Peyer's patch (tissue), 4 donors: Measurements from ENCODE around the gene POLR3GL. TPM values are rescaled to one million over a fixed set of nuclear protein-coding genes. Genes with fewer than 3 reads are reported as not detected.
"Not testable (repeated sequence)": the region's sequence is repeated elsewhere in the genome, so short reads cannot be mapped to it uniquely, and the experiment has no call there.

Source experiments
- DNase-seq, 3 donors: peaks; one replicate each; pipeline ENCODE4 v3.0.0-alpha.2; 2017 to 2019
- H3K27ac ChIP-seq, 4 donors: fragments of 200-600 bp; sonication (generic); one replicate each; pipeline ENCODE4 v1.5.1; 2016 to 2019
- H3K27me3 ChIP-seq, 2 donors: fragments of 200-600 bp; sonication (generic); one replicate each; pipeline ENCODE4 v1.5.1; 2019
- H3K36me3 ChIP-seq, 3 donors: fragments of 200-600 bp; sonication (generic); one replicate each; pipeline ENCODE4 v1.5.1; 2016 to 2019
- H3K4me1 ChIP-seq, 4 donors: fragments of 200-600 bp; sonication (generic); one replicate each; pipeline ENCODE4 v1.5.1; 2016 to 2019
- H3K4me3 ChIP-seq, 4 donors: fragments of 200-600 bp; sonication (generic); 1 replicate in 3 of 4; 2 replicates in 1 of 4; pipeline ENCODE4 v1.5.1; 2016 to 2019; ENCODE audit warnings: mild to moderate bottlenecking in 1 of 4
- H3K9me3 ChIP-seq, 4 donors: fragments of 200-600 bp; sonication (generic); one replicate each; pipeline ENCODE4 v1.5.1; 2016 to 2019; ENCODE audit warnings: mild to moderate bottlenecking in 1 of 4
- POLR2A ChIP-seq, 2 donors: fragments of 450-650 bp; IDR thresholded peaks; one replicate each; pipeline ENCODE4 v1.5.1; 2017; ENCODE audit warnings: antibody characterized with exemption in 2 of 2, mild to moderate bottlenecking in 2 of 2, moderate library complexity in 2 of 2
- total RNA-seq, 4 donors: library from RNA; depleted of rRNA; stranded (reverse); fragments of >200 nt; gene quantifications; one replicate each; pipeline ENCODE4 v1.1.0, GENCODE V29; 2016
- TF ChIP-seq, protein P1 (sequence below), 6 experiments: fragments of 450-650 bp in 4 of 6; fragments of 200-600 bp in 2 of 6; sonication (generic) in 1 of 6; IDR thresholded peaks; one replicate each; pipeline ENCODE4 v1.5.1; 2017 to 2019; ENCODE audit warnings: antibody characterized with exemption in 6 of 6, mild to moderate bottlenecking in 3 of 6, moderate library complexity in 1 of 6

The POLR3GL gene
- total RNA-seq, 4 donors from 2014 or later = 8.7 to 25.6 (median 12.5) TPM

DNA sequence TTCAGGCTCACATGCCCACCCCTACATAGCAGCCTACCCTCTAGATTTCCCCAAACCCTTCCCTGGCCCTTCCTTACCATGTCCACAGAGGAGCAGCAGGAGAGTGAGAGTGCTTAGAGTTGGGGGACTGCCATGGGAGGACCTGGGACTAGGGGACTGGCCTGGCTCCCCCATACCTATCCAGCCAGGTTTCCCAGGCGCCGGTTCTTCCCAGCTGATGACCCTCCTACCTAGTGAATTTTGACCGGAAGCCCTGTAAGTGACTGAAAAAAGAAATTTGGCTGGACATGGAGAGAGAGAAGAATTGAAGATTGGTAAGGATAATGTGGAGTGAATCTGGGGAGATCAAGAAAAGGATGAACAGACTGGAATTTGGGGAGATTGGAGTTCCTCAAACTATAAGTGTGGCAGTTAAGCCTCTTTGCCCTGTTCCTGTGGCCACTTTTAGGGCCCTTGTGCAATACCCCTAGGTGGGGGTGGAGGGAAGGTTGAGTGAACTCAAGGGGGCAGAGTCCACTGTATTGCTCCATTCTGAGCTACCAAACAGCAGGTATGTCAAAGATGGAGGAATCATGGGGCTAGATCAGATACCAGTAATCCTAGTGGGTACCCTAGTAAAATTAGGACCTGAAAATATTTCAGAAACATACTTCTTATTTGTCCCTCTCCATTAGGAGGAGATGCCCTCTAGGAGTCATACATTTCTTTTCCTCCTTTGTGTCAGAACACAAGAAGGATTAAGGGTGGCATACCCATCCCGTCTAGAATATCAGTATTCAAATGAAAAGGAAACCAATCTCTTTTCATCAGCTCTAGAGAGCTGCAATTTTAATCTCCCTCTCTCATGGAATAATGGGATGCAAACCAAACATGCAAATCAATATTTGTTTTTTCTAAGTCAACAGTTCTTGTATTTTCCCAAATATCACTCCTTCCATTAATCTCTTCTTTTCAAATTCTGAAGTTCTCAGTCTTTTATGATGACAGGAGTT, 55.9 kb downstream of the POLR3GL start:
- Histone ChIP-seq H3K27ac (no peak overlapping the region), H3K27me3 (peaks cover 0 to 7% of the 10 kb centered on the region in 2 donors)
- no peak for TF ChIP-seq POLR2A (IDR thresholded peaks at IDR 0.05)
- TF ChIP-seq, protein P1, sequence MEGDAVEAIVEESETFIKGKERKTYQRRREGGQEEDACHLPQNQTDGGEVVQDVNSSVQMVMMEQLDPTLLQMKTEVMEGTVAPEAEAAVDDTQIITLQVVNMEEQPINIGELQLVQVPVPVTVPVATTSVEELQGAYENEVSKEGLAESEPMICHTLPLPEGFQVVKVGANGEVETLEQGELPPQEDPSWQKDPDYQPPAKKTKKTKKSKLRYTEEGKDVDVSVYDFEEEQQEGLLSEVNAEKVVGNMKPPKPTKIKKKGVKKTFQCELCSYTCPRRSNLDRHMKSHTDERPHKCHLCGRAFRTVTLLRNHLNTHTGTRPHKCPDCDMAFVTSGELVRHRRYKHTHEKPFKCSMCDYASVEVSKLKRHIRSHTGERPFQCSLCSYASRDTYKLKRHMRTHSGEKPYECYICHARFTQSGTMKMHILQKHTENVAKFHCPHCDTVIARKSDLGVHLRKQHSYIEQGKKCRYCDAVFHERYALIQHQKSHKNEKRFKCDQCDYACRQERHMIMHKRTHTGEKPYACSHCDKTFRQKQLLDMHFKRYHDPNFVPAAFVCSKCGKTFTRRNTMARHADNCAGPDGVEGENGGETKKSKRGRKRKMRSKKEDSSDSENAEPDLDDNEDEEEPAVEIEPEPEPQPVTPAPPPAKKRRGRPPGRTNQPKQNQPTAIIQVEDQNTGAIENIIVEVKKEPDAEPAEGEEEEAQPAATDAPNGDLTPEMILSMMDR (IDR thresholded peaks at IDR 0.05) = no peak

DNA sequence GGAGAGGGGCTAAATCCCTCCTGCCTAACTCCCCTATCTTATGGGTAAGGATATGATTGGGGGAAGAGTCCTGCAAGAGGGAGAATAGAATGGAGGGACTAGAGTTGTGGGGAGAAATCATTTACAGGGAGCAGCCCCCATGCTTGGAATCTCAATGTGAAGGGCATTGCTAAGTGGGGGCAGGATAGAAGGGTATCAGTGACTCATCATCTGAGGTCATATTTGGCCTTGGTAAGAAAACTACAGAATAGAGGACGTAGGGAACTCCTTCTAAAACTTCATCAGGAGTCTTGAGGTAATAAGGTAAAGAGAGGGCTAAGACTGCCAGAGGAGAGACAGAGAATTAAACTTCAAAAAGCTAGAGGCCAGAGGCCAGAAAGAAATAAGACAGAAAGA, 56.6 kb downstream of the POLR3GL start:
- H3K9me3 ChIP-seq = no peaks in the 10 kb centered on the region
- DNase-seq = no peak
- TF ChIP-seq POLR2A (IDR thresholded peaks at IDR 0.05) = no peak
- TF ChIP-seq, protein P1 (IDR thresholded peaks at IDR 0.05) = no peak
- H3K4me3 ChIP-seq = no peak overlapping the region
- peaks cover 0 to 10% (median 0%) of the 10 kb centered on the region in 4 donors for H3K4me1 ChIP-seq
- H3K27me3 ChIP-seq = peaks cover 0 to 7% of the 10 kb centered on the region in 2 donors
- H3K27ac ChIP-seq = no peak overlapping the region
- H3K36me3 ChIP-seq = no peaks in the 10 kb centered on the region

More for the DNA sequence above, 55.9 kb downstream of the POLR3GL start:
- Histone ChIP-seq H3K4me1 (peaks cover 0 to 10% (median 0%) of the 10 kb centered on the region in 4 donors), H3K36me3 (no peaks in the 10 kb centered on the region), H3K4me3 (no peak overlapping the region), H3K9me3 (no peaks in the 10 kb centered on the region)
- DNase-seq = no peak

DNA sequence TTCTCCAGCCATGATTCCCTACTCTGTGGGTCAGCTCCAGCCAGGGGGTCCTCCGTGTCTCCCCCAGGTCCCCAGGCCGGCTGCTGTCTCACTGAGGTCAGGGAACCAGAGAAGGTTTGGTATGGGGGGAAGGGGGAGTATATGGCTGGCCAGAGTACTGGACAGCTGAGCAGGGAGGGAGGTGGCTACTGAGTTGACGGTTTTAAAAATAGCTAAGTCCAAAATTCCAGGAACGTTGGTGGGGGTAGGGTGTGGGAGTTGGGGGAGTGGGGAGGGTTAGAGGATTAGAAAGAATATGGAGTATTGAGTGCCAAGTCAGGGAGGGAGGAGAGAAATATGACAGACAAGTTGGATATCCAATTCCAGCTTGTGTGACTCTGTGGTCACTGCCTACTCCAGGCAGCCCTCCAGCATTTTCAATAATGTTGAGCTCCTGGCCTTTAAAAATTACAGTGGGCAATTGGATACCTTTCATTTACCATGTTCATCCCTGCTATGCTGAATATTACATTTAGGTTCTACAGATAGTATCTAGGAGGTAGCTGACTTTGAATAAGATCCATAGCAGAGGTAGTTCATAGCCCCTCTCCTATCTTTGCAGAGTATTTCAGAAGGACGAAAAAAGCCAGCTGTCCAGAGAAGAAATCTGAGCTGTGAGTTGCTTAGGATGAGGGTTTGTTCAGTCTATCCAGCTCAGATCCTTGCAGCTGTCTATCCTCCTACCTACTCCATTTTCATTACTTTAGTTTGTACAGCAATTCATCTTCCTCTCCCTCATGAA, 57.3 kb downstream of the POLR3GL start, which contains the start of gene HJV:
Gene HJV, minus strand, starts transcription at position 114 of the 781 bp plus-strand sequence. CDS start 1,504 bp downstream, outside the sequence.
- peaks cover 0 to 7% of the 10 kb centered on the region in 2 donors for H3K27me3 ChIP-seq
- no peak within 1 kb of the TSS for H3K4me3 ChIP-seq
- TF ChIP-seq POLR2A (IDR thresholded peaks at IDR 0.05) = no peak
- DNase-seq = no peak
- no peak within 1 kb of the TSS for H3K27ac ChIP-seq
- H3K4me1 ChIP-seq = peaks cover 0 to 10% (median 0%) of the 10 kb centered on the region in 4 donors
- no peaks in the 10 kb centered on the region for H3K9me3 ChIP-seq
- no peaks in the 10 kb centered on the region for H3K36me3 ChIP-seq

DNA sequence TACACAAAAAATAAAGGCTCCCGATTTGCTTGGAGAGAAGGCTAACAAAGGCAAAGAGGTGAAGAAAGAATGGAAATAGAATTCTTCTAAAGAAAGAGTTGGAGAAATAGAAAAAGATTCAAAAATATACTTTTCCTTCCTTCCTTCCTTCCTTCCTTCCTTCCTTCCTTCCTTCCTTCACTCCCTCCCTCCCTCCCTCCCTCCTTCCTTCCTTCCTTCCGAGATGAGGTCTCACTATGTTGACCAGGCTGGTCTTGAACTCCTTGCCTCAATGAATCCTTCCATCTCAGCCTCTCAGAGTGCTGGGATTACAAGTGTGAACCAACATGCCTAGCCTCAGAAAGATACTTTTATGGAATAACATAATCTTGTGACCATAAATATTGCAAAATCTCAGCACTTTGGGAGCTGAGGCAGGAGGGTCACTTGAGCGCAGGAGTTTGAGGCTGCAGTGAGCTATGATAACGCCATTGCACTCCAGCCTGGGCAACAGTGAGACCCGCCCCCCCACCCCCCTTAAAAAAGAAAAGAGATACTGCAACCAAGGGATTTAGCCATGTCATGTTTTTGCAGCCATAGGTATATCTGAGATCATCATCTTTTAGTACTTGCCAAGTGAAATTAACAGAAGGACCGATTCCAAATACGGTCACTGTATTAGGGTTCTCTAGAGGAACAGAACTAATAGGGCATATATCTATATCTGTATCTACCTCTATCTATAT, 58.1 kb downstream of the POLR3GL start:
- Histone ChIP-seq H3K36me3 (no peaks in the 10 kb centered on the region), H3K4me1 (peaks cover 0 to 10% (median 0%) of the 10 kb centered on the region in 4 donors), H3K27ac (no peak overlapping the region), H3K4me3 (no peak overlapping the region), H3K9me3 (no peaks in the 10 kb centered on the region), H3K27me3 (peaks cover 0 to 7% of the 10 kb centered on the region in 2 donors)
- no peak for TF ChIP-seq POLR2A (IDR thresholded peaks at IDR 0.05)
- TF ChIP-seq, protein P1 (IDR thresholded peaks at IDR 0.05) = no peak
- no peak for DNase-seq

DNA sequence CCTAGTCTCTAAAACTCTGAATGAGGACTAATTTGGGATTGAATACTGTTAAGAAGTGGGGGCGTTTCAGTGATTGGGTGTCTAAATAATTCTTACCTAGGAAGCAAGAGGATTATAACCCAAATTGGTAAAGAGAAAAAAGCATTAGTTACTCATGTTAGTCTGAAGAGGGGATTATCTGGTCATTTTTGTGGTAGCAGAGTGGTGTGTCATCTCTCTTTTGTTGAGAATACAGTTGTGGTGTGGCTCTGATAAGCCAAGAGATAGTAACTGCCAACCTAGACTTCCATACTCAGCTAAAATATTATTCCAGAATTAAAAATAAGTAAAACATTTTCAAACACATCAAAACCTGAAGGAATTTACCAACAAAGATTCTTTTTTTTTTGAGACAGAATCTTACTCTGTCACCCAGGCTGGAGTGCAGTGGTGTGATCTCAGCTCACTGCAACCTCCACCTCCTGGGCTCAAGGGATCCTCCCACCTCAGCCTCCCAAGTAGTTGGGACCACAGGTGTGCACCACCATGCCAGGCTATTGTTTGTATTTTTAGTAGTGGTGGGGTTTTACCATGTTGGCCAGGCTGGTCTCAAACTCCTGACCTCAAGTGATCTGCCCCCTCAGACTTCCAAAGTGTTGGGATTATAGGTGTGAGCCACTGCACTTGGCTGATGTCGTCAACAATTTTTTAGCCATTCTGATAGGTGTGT, 61.5 kb downstream of the POLR3GL start:
- not testable (repeated sequence) for H3K36me3 ChIP-seq, H3K27ac ChIP-seq, H3K9me3 ChIP-seq, H3K27me3 ChIP-seq, H3K4me1 ChIP-seq, DNase-seq, H3K4me3 ChIP-seq

DNA sequence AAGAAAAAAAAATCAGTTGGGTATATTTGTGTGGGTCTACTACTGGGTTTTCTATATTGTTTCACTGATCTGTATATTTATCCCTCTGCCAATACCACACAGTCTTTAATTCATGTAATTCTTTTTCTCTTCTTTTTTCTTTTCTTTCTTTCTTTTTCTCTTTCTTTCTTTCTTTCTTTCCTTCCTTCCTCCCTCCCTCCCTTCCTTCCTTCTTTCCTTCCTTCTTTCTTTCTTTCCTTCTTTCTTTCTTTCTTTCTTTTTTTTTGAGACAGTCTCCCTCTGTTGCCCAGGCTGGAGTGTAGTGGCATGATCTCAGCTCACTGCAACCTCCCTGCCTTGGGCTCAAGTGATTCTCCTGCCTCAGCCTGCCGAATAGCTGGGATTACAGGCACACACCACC, 62.2 kb downstream of the POLR3GL start:
- DNase-seq = not testable (repeated sequence)

More for the DNA sequence above, 62.2 kb downstream of the POLR3GL start:
- H3K9me3 ChIP-seq, H3K27me3 ChIP-seq, H3K4me3 ChIP-seq, H3K4me1 ChIP-seq, H3K27ac ChIP-seq, H3K36me3 ChIP-seq: not testable (repeated sequence)

Other genes starting within 250 kb of the POLR3GL start
- gene CD160, start 245.2 kb upstream of the POLR3GL start, total RNA-seq = 1 to 10 TPM in 2 of 4 donors, not detected in 2; 3.3 to 4.4 TPM
- gene RNF115, start 140.6 kb upstream of the POLR3GL start, total RNA-seq = 10 to 100 TPM; 10.2 to 31.4 (median 15.0) TPM
- 10 to 100 TPM; 17.5 to 79.2 (median 34.5) TPM for gene POLR3C, start 140.5 kb upstream of the POLR3GL start, total RNA-seq
- gene NUDT17, start 119.1 kb upstream of the POLR3GL start, total RNA-seq = 1 to 10 TPM in 3 of 4 donors, not detected in 1; 1.9 to 2.3 (median 2.0) TPM
- gene PIAS3, start 105.6 kb upstream of the POLR3GL start, total RNA-seq = 10 to 100 TPM in 3 of 4 donors, 1 to 10 TPM in 1; 8.9 to 35.5 (median 17.2) TPM
- gene ANKRD35, start 78.8 kb upstream of the POLR3GL start, total RNA-seq = 1 to 10 TPM in 2 of 4 donors, under 1 TPM in 1, not detected in 1; 0.85 to 7.4 (median 1.2) TPM
- gene ITGA10, start 54.6 kb upstream of the POLR3GL start, total RNA-seq = 10 to 100 TPM in 3 of 4 donors, 1 to 10 TPM in 1; 4.2 to 23.9 (median 22.9) TPM
- gene PEX11B, start 46.0 kb upstream of the POLR3GL start, total RNA-seq = 10 to 100 TPM; 21.5 to 33.8 (median 27.1) TPM
- 100 to 1,000 TPM in 1 of 4 donors, 10 to 100 TPM in 3; 47.6 to 105 (median 57.0) TPM for gene RBM8A, start 37.2 kb upstream of the POLR3GL start, total RNA-seq
- 10 to 100 TPM in 1 of 4 donors, 1 to 10 TPM in 3; 3.7 to 10.7 (median 4.5) TPM for gene LIX1L, start 6.7 kb upstream of the POLR3GL start, total RNA-seq
- 1 to 10 TPM in 1 of 4 donors, under 1 TPM in 1, not detected in 2; 0.54 to 3.7 TPM for gene ANKRD34A, start 115 bp upstream of the POLR3GL start, total RNA-seq
- gene TXNIP, start 31.9 kb downstream of the POLR3GL start, total RNA-seq = 1,000 to 10,000 TPM in 2 of 4 donors, 100 to 1,000 TPM in 2; 313 to 1,366 (median 694) TPM
- gene HJV, start 57.0 kb downstream of the POLR3GL start, total RNA-seq = not detected
- gene NBPF10, start 180.1 kb downstream of the POLR3GL start, total RNA-seq = 1 to 10 TPM; 1.2 to 2.5 (median 2.3) TPM